ENCODE measurements around the gene PORCN. TPM values are rescaled to one million over a fixed set of nuclear protein-coding genes. Genes with fewer than 3 reads are reported as not detected.

The PORCN gene
- total and polyA plus RNA-seq, 11 donors: 9.6 to 37.3 (median 17.3) TPM

DNA sequence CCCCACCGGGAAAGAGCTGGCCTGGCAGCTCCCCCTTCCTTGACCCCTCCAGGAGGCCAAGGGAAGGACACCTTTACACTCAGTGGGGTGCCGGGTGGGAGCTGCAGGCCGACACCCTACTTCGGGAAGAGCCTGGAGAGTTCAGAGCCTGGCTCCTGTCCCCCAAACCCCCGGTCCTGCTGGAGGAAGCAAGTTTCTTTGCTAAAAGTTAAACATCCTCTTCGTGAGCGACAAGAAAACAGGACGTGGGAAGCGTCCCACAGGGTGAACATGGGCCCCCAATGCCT is 35.1 kb upstream of the PORCN start:
- ATAC-seq (no peak), DNase-seq (no peak)
- Histone ChIP-seq H3K36me3 (no peaks in the 10 kb centered on the region), H3K27me3 (peaks cover 0 to 8% (median 0%) of the 10 kb centered on the region in 9 donors), H3K9me3 (no peaks in the 10 kb centered on the region), H3K4me3 (no peak overlapping the region), H3K27ac (no peak overlapping the region), H3K4me1 (peaks cover 0 to 8% (median 0%) of the 10 kb centered on the region in 12 donors)
- intact Hi-C loops (cut with DNase I): loop anchor here in 1 of 10 donors (10.0 kb wide), 1 partner anchor 399 kb away; the partner anchor contains the start of gene ZNF630
- no peak for TF ChIP-seq POLR2A (IDR thresholded peaks at IDR 0.05)
- TF ChIP-seq, protein P1, sequence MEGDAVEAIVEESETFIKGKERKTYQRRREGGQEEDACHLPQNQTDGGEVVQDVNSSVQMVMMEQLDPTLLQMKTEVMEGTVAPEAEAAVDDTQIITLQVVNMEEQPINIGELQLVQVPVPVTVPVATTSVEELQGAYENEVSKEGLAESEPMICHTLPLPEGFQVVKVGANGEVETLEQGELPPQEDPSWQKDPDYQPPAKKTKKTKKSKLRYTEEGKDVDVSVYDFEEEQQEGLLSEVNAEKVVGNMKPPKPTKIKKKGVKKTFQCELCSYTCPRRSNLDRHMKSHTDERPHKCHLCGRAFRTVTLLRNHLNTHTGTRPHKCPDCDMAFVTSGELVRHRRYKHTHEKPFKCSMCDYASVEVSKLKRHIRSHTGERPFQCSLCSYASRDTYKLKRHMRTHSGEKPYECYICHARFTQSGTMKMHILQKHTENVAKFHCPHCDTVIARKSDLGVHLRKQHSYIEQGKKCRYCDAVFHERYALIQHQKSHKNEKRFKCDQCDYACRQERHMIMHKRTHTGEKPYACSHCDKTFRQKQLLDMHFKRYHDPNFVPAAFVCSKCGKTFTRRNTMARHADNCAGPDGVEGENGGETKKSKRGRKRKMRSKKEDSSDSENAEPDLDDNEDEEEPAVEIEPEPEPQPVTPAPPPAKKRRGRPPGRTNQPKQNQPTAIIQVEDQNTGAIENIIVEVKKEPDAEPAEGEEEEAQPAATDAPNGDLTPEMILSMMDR (IDR thresholded peaks at IDR 0.05): no peak
- 49 to 70% (median 63%) methylated on average over 9 of the region's 9 CpGs for WGBS, 4 donors

DNA sequence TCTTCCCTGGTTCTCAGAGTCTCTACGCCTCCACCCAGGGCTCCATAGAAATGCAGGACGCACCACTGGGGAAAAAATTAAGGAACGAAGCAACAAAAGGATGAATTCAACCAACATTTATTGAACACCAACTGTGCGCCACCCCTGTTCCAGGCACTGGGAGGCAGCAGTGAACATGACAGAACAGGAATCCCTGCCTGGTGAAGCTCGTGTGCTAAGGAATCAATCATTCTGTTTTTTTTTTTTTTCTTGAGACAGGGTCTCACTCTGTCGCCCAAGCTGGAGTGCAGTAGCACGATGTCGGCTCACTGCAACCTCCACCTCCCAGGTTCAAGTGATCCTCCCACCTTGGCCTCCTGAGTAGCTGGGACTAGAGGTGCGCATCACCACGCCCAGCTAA is 34.7 kb upstream of the PORCN start:
- TF ChIP-seq POLR2A (IDR thresholded peaks at IDR 0.05): no peak
- TF ChIP-seq, protein P1 (IDR thresholded peaks at IDR 0.05): no peak
- 67 to 76% (median 72%) methylated on average over 10 of the region's 10 CpGs for WGBS, 4 donors
- Histone ChIP-seq H3K27me3 (peaks cover 0 to 3% (median 0%) of the 10 kb centered on the region in 9 donors), H3K9me3 (no peaks in the 10 kb centered on the region), H3K4me1 (peaks cover 0 to 8% (median 0%) of the 10 kb centered on the region in 12 donors), H3K27ac (no peak overlapping the region), H3K4me3 (no peak overlapping the region), H3K36me3 (no peaks in the 10 kb centered on the region)
- DNase-seq (no peak), ATAC-seq (no peak)
- intact Hi-C loops (cut with DNase I): loop anchor here in 1 of 10 donors (10.0 kb wide), 1 partner anchor 399 kb away; the partner anchor contains the start of gene ZNF630

GRCh38 chrX:48474581-48474980 is 34.2 kb upstream of the PORCN start:
- Histone ChIP-seq H3K9me3 (no peaks in the 10 kb centered on the region), H3K4me3 (no peak overlapping the region), H3K27ac (no peak overlapping the region), H3K27me3 (no peaks in the 10 kb centered on the region), H3K36me3 (no peaks in the 10 kb centered on the region), H3K4me1 (peaks cover 0 to 8% (median 0%) of the 10 kb centered on the region in 12 donors)
- intact Hi-C loops (cut with DNase I): loop anchor here in 1 of 10 donors (10.0 kb wide), 1 partner anchor 400 kb away; the partner anchor contains the start of gene ZNF630
- ATAC-seq (no peak), DNase-seq (no peak)
- TF ChIP-seq, protein P1 (IDR thresholded peaks at IDR 0.05): no peak
- TF ChIP-seq POLR2A (IDR thresholded peaks at IDR 0.05): no peak
- 78 to 86% (median 85%) methylated on average over 6 of the region's 6 CpGs for WGBS, 4 donors

DNA sequence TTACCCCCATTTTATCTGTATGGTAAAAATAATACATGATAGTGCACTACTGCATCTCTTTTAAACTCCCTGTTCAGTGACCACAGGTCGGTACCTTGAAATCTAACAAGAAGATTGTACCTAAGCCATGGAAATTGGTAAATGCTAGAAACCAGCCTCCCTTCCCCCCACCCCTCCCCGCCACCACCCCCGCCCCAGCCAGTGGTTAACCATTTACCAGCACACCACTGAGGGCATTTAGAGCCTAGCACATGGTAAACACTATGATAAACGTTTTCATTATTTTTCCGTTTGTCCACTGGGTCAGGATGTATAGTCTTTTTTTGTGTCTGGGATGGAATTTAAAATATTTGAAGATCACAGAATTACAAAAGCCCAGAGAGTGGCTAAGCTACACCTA is 33.5 kb upstream of the PORCN start:
- Histone ChIP-seq H3K36me3 (no peaks in the 10 kb centered on the region), H3K27me3 (no peaks in the 10 kb centered on the region), H3K27ac (peak overlapping the region in 10 of 12 donors; percentile 60 to 87 (median 78)), H3K9me3 (no peaks in the 10 kb centered on the region), H3K4me1 (peaks cover 0 to 8% (median 0%) of the 10 kb centered on the region in 12 donors), H3K4me3 (peak overlapping the region in 11 of 12 donors; percentile 56 to 82 (median 73))
- TF ChIP-seq, protein P1 (IDR thresholded peaks at IDR 0.05): no peak
- TF ChIP-seq POLR2A (IDR thresholded peaks at IDR 0.05): no peak
- ATAC-seq: no peak
- intact Hi-C loops (cut with DNase I): loop anchor here in 1 of 10 donors (10.0 kb wide), 1 partner anchor 400 kb away; the partner anchor contains the start of gene ZNF630
- DNase-seq: no peak
- 2 to 24% (median 12%) methylated on average over 5 of the region's 5 CpGs for WGBS, 4 donors
